AG20443 (cell line): Measurements from ENCODE around the gene SLC6A11.

Experiments used
- DNase-seq: peaks from one replicate; pipeline ENCODE4 v3.0.0; 2012; ENCODE audit warnings: low spot score, mixed read lengths

SLC6A11 gene

DNA sequence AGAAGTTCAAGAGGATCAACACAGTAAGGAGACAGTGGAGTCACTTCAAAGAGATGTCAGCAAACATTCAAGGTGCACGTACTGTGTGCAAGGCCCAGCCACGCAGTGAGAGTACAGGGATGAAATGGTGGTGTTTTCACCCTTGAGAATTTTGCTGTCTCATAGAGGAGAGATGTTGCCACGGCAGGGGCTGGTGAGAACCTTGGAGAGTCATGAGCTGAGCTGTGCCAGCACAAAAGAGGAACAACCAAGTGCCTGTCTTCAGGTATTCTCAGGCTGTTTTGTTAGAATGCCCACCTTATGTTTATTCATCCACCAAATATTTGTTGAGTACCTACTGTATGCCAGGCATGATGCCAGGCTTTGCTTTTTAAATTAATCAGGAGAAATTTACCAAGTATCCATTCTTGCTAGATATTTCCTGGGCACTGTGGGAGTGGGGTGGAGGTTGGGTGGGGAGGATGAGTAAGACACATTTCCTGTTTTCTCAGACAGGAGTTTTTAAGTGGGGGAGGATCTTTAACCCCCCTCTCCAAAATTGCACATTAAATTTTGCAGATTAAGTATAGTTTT is 72.6 kb downstream of the SLC6A11 start:
- no peak for DNase-seq

DNA sequence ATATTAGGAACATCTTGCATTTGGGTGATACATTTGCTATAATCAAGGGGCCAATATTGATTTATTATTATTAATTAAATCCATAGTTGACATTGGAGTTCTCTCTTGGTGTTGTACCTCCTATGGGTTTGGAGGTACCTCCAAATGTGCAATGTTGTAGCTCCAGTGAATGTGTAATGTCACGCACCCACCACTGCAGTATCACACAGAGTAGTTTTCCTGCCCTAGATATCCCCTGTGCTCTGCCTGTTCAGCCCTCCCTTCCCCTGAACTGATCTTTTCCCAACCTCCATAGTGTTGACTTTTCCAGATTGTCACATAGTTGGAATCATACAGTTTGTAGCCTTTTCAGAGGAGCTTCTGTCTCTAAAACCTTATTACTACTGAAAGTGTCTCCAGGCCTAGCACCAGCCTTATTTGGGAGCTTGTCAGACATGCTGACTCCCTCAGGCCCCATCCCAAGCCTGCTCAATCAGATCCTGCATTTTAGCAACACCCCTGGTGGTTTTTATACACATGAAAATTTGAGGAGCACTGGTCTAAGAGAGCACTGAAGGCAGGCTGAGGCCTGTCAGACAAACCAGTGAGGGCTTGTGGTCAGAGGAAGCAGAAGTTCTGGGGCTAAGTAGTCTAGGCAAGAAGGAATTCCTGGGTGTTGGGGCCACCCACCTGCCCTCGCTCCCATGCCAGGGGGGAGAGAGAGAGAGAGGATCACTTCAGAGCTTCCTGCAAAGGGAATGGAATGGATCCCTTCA is 73.4 kb downstream of the SLC6A11 start:
- no peak for DNase-seq

DNA sequence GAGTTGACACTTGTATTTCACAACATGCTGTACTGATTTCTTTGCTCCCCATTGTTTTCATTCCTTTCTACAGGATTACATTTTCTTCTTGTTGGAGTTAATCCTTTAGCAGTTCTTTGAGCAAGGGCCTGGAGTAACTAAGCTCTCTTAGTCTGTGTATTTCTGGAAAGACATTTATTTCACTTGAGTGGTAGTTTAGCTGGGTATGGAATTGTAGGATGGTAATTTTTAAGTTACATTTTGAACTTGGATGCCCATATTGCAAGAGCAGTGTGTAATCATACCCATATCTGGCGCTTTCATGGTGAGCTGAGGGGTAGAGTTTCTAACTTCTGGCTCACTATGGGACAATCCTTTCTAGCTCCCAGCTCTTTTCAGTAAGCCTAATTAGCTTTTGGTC is 74.6 kb downstream of the SLC6A11 start:
- no peak for DNase-seq

DNA sequence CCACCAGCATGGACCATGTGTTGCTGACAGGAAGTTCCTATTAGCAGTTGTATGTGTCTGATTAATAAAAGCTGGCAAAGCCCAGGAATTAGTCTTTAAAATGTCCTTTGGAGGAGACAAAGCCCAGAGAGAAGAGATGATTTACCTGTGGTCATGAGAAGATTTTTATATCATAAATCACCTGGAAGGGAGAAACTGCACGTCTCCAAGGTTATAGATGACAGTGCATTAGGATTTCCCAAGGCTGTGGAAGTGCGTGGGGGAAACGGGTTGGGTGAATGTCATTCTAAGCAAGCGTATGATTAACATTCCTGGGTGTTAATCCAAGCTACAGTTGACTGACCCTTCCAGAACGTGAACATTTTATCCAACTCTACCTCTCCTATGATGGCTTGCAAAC is 76.6 kb downstream of the SLC6A11 start:
- no peak for DNase-seq

DNA sequence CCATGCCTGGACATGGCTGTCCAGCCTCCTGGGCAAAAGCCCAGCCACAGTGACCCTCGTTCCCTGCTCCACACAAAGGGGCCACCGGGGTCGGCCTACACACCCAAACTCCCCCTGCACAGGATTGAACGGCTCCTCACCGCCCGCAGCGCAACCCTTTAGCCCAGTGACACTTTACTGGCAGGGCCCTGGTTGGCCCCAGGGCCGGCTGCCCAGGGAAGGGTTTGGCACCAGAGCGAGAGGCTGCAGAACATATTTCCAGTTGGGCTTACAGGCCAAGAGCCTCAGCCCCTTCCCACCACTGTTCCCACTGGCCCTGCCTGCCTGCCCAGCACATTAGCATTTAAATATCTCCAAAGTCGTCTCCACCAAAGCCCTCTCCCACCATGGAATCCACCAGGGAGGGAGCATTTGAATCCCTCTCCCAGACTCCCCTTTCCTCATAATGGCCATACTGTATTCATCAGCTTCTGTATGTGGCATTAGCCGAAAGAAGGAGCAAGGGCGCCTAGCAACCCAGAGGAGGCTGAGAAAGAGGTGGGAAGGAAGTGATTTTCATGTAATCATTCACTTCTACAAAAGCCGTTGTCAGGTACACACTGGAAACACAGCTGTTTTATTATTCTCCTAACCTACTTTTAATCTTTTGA is 85.4 kb downstream of the SLC6A11 start:
- no peak for DNase-seq

DNA sequence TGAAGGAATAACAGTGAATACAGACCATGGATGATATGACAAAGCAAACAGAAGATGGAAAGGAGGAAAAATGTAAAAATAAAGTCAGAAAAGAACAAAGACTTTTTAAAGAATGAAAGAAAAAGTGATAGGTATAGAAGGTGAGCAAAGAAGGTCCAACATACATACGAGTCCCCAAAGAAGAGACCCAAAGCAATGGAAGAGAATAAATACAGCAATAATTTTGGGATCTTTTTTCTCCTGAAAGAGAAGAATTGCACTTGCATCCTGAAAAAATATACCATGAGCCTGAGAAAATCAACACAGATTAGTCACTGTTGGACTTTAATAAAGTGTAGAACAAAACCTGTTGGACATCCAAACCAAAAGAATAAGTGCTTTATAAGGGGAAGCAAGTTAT is 91.2 kb downstream of the SLC6A11 start:
- DNase-seq, result no peak

DNA sequence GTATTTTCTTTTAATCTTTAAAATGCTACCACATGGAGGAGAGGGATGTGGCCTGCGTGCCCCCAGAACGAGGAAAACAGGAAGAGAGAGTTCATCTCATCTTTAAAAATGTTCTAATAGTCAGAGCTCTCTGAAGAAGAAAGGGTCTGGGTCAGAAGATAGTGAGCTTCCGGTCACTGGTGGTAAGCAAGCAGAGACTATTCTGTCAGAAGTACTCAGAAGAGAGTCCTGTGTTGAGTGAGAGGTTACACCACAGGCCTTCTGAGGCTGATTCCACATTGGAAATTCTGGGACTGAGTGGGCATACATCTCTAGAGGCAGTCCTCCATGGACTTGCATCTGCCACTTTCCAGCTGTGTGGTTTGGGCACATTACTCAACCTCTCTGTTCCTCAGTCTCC is 94.3 kb downstream of the SLC6A11 start:
- DNase-seq, result no peak

DNA sequence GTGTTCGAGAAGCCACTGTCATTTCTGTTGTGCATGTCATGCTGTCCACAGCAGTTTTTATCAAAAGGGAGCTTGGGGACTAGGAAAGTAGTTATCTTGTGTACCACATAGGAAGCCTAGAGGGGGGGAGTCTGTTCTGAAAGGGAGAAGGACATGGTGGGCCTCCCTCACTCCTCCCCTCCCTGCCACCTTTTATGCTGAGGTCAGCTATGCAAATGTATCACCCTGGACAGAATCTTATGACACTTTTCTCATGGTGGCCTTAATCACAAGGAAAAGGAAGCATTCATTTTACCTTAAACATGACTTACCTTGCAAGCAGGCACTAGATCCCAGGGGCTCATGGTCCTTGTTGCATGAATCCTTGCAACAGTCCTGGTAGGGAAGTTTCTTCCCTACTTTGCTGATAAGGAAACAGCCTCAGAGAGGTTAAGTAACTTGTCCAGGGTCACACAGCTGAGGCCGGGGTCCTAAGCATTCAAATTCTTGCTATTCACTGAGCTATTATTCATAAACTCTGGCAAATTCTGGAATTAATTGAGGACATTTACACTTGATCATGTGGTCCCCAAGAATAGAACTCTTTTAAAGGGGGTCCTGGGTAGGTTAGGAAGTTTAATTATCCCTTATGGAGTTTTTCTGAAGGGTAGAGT is 95.4 kb downstream of the SLC6A11 start:
- no peak for DNase-seq

DNA sequence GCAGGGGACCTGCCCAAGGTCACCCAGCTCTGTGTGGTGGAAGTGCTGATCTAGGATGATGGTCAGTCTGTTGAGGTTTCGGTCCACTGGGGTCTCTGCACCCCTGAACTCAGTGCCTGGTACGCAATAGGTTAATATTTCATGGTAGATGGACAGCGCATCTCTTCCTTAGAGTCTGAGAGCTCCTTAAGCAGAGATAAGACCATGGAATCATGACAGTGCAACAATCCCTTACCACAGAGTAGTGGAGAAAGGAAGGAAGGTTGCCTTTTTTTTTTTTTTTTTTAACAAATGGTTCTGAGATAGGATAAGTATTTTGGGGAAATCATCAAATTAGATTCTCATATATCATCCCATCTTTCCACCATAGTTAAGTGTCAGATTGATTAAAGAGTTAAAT is 96.8 kb downstream of the SLC6A11 start:
- DNase-seq, result no peak

DNA sequence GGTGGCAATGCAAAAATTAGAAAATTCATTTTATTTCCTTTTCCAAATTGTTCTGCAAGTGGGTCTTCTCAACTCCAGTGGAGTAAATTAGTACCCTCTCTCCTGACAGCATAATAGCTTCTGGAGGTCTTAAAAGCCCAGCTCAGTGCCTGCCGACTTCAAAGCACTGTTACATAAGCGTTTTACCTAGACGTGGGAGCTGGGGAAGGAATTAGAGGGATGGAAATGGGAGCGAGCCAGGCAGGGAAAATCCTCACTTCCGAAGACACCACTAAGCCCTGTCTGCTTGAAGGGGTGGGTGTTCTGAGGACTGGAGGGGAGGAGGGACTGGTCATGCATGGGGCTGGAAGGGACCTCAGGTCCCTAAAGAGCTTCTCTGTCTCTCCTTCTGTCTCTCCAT is 99.3 kb downstream of the SLC6A11 start:
- DNase-seq, result no peak

DNA sequence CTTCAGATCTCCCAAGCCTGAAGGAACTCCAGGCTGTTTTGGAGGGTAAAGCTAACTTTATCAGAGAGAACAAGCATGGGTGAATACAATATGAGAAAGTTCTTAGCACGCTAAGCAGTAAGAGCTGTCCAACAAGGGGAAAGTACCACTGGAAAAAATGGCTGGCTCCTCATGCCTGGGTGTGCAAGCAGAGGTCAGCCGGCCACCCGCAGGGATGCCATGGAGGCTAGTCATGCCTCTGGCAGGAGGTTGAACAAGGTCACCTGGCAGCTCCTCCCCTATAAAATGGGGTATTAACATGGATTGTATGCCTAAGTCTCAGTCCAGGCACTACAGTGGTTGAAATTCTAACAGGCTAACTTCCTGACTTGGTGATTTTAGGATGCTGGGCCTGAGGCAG is 101.1 kb downstream of the SLC6A11 start:
- no peak for DNase-seq

DNA sequence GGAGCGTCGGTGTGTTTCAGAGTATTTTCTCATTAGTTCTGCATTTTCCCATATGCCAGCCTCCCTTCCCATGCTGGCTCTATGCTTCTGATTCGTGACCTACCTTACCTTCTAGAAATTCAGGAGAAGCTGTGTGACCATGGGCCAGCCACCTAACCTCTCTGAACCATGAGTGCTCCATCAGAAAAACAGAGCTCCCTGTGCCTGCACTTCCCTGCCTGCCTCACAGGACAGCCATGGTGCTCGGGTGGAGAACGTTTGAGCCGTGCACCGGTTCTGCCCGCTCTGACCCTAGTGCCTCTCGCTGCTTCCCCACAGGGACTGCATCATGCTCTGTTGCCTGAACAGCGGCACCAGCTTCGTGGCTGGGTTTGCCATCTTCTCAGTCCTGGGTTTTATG is 102.0 kb downstream of the SLC6A11 start:
- no peak for DNase-seq

DNA sequence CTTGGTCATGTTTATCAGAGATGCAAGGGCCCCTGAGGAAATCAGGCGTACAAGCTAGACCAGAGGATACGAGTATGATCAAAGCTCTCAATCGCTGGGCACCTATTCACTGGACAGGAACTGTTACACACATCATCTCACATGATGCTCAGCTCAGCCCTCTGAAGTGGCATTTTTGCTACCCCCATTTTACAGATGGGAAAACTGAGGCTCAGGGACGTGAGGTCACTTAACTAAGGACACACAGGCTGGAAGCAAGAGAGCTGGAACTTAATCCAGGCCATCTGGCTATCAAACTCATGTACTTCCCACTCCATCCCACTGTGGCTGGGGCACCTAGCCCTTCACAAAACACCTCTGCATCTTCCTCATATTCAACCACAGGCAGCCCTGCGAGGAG is 103.6 kb downstream of the SLC6A11 start:
- no peak for DNase-seq

DNA sequence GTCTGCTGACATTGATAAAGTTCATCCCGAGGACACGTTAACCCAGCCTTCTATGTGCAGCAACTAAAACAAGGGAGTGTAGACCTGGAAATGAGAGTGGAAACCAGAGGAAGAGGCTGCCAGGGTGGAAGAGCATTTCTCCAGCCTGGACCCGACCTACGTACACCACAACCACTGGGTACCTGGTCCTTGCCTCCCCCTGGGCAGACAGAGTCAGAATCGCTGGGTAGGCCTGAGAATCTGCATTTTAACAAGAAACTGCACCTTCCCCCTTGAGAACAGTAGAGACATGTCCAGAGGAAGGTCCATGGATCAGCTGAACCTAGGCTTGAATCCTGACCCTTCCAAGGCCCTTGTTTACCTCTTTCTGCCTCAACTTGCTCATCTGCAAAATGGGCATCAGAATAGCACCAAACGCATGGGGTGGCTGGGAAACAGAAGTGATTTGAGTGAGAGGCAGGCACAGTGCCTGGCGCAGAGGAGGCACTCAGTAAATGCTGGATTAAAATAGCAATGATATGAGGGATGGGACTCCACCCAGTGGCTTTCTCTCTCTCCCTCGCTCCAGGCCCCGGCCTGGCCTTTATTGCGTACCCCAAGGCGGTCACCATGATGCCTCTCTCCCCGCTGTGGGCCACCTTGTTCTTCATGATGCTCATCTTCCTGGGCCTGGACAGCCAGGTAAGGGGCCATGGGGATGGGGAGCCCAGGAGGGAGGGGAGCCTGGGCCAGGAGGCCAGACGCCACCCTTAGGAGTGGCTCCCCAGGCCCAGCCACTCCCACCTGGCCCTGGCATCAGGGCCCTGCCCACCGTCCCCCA is 109.6 kb downstream of the SLC6A11 start:
- no peak for DNase-seq

DNA sequence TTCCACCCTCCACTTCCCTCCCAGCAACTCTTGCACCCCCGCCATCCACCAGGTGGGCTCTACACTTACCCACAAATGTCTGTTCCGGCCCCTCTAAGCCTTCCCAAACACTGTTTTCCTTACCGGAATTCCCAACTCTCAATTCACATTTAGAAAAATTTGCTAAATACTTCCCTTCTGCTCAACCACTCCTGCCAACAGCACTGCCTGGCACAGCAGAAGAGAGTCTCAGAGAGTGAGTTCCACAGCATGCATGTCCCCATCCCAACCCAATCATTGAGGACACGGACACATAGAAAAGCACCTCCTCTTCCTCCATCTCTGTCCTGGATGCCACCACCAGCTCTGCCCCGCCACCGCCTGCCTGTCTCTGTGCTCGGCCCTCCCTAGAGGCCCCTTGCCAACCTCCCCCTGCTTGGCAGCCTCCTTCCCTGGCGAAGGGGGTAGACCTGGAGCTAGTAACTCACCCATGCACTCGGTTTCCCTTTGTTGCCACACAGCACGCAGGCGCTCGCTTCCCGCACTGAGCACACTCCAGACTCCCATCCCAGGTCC is 110.3 kb downstream of the SLC6A11 start:
- DNase-seq, result no peak

DNA sequence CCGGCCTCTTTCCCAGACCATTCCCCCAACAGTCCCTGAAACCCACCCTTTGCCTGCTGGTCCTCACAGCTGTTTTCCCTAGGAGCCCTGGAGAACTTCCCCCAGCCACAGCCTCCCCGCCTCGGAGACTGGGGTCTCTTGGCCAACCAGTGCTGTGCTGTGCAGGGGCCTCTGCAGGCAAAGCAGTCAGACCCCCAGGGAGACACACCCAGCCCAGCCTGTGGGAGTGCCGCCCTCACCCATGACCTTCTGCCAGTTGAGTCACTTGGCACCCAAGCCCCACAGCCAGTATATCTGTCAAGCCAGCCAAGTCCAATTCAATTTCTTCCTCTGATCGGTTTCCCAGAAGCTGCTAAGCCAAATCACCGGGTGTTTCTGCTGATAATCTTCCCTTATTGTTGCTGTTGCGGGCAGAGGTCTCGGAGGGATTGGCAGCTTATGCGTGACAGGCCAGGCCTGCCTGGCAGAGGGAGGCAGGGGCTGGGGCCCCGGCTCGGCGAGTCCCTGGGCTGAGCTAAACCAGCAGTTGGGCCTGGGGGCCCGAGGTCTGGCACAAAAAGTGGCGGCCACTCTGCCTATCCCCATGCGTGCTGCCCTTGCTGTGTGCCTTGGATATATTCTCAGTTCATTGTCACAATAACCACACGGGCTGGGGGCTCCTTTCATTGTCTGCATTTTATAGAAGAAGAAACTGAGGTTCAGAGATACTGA is 110.9 kb downstream of the SLC6A11 start:
- peak; percentile 28 for DNase-seq

DNA sequence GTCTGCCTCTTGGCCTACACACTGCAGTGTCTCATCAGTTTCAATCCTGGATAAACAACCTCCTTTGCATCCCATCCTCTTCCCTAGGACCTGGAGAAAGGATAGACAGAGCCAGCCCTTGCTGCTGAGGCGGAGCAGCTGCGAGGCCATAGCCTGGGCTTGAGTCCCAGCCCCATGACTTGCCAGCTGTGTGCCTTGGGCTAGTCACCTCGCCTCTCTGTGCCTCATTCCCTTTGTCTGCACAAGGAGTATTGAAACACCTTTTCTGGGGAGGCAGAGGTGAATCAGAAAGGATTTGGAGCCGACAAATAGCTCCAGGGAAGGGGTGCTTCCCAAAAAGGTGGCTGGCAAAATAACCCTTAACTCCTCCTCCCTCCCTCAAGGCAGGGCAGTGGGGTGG is 111.5 kb downstream of the SLC6A11 start:
- peak; percentile 41 for DNase-seq

DNA sequence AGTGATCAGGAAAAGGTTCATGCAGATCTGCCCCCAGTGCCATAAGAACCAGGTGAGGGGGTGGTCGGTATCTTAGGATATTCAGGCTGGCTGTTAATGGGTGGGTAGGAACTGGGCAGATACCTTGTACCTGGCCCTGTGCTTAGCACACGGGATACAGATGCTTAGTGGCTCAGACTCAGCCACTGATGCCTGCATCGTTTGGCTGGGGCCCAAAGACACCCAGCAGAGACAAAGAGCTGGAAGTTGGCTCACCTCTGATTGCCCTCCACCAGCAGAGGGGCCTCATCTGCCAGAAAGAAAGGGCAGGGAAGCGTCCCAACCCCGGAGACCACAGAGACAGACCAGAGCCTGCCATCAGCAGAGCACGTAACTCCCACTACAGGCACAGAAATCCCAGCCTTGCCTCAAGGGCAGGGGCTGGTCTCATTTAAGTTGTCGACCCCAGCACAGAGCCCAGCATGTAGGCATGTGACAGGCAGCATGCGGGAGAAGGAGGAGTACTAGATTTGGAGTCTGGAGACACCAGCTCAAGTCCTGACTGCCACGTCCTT is 112.5 kb downstream of the SLC6A11 start:
- no peak for DNase-seq

DNA sequence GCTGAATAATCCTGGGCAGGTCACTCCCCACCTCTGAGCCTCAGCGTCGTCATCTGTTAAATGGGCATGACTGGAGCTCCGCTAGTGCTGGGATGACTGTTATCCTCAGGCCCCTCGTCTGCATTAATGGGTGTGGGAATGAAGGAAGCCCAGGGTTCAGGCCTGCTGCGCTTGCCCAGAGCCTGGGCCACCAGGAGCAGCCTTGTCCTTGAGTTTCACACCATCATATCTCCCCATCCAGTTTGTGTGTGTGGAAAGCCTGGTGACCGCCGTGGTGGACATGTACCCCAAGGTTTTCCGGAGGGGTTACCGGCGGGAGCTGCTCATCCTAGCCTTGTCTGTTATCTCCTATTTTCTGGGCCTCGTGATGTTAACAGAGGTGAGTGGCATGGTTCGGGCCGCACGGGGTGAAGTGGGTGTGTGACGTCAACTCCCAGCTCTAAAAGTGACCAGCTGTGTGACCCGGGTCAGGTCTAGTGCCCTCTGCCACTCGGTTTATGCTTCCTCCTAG is 113.0 kb downstream of the SLC6A11 start:
- no peak for DNase-seq

DNA sequence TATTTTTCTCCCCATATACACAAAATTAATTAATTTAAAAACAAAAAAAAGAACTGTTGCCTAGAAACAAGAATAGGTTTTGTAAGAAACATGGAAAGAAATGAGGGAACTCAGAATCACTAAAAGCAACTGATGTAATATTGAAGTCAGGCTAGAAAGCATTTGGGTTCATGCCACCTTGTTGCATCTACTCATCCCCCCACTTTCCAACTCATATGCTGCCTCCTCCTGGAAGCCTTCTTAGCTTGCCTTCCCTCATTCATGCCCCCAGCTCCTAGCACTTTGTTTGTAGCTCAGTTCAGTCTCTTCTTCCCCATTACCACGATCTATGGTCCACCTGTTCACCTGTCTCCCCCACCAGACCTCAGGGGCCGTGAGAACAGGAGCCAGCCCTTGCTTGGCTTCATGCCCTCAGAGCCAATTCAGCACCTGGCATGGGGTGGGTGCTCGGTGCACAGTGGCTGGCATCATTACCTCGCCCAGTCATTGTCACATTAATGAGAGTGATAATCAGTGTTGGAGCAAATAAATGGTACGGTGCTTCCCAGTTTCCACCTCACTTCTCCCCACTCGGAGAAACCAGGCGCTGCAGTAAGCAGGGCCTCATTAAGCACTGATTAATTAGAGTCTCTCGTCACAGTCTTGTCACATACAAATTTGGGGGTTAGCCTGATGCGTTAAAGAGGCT is 114.1 kb downstream of the SLC6A11 start:
- no peak for DNase-seq
